GM21515 (cell line): ENCODE results near the gene CMTR2.

Experiments
- ATAC-seq: cut with Tn5 transposase; IDR thresholded peaks from one replicate; pipeline ENCODE4 v1.9.1; 2021; ENCODE audit not compliant: unreplicated experiment

Gene CMTR2

DNA sequence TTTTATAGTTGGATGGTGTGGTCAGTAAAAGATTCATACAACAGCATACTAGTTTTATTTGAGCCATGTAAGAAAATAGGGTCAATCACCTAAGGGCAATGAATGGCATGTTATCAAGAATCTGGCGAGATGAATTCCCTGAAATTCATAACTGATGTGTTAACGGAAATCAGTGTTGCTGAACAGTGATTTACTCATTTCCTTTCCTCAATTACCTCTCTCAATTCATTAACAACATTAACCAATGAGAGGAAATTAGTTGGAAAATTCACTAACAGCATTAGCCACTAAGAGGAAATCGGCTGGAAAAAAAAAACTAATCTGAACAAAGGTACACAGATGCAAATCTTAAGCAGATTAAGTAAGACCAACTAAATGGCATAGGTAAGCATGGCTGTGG is 6.3 kb downstream of the CMTR2 start:
- no peak for ATAC-seq

DNA sequence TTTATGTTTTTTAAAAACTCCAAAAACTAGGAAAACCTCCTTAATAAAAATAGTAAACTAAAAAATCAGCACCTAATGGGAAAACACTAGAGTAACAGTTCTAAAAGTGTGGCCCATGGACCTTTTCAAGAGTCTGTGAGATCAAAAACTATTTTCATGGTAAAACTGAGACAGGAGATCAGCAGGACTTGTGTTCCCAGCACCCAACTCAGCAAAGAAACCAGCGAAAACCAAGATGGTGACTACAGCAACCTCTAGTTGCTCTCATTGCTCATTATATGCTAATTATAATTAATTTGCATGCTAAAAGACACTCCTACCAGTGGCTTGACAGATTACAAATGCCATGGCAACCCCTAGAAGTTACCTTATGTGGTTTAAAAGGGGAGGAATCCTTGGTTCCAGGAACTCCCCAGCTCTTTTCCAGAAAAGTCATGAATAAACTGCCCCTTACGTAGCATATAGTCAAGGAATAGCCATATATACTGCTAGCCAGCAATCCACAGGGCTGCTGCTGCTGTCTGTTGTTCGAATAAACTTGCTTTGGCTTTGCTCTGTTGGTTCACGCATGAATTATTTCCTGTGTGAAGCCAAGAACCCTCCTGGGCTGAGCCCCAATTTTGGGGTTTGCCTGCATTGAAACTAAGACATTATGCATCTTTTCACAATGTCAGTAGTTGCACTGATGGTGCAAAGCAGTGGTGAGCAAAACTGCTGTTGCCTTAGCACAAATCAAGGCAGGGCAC is 12.4 kb downstream of the CMTR2 start:
- no peak for ATAC-seq

DNA sequence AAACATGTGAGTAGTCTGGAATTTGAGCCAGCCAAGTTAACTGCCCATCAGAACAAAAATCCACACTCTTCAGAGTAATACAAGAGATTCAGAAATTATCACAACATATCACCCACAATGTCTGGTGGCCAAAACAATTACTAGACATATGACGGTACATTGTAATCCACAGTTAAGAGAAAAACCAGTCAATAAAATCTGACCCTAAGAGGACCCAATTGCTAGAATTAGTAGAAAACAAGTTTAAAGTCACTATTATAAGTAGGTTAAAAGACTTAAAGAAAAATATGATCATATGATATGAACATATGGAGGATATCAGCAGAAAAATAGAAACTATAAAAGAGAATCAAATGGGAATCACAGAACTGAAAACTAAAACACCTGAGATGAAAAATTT is 15.8 kb downstream of the CMTR2 start:
- no peak for ATAC-seq

DNA sequence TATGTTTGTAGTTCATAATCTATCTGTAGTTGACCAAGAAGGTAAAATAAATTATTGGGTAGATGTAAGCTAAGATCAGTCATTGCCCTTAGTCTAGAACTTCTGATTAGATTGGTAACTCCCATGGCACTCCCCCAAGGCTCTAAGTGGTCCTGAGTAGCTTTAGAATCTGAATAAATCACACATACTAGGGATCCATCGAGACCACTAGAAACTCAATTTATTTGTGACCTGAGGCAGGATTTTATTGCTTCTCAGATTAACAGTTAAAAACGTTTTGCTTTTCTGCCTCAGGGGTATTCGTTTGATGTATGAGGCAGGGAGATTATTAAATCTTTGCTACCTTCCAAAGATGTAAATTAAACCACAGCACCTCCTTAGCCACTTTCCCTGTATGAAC is 24.9 kb downstream of the CMTR2 start:
- ATAC-seq, result no peak

DNA sequence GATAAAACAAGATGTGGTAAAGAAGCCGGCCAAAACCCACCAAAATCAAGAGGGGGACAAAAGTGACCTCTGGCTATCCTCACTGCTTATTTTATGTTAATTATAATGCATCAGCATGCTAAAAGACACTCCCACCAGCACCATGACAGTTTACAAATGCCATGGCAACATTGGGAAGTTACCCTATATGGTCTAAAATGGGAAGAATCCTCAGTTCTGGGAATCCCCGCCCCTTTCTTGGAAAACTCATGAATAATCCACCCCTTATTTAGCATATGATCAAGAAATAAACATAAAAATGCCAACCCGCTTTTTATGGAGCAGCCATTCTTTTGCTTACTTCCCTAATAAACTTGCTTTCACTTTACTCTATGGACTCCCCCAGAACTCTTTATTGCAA is 25.6 kb downstream of the CMTR2 start:
- ATAC-seq, result no peak

DNA sequence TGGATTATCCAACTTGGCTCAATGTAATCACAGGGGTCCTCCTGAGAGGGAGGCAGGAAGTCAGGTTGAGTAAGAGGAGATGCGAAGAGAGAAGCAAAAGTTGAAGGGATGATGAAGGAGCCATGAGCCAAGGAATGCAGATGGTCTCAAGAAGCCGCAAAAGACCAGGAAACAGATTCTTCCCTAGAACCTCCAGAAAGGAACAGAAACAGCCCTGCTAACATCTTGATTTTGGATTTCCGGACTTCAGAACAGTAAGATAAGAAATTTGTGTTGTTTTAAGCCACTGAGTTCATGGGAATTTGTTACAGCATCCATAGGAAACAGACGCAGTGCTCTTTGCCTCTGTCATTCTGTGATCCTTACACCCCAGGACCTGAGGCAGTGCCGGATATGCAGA is 26.8 kb downstream of the CMTR2 start:
- no peak for ATAC-seq

DNA sequence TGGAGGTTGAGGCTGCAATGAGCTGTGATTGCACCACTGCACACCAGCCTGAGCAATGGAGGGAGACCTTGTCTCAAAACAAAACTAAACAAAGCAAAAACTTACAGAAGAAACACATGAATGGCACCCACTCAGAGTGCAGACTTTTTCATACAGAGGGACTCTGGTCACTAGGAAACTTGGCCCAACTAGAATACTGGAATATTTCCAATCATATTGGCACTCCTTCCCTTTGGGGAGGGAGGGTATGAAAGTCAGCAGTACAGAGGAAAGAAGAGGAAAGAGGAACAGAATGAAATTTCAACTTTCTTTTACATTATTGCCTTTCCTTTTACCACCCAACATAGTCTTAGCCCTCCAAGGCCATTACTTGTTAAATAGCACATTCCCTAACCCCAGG is 28.2 kb downstream of the CMTR2 start:
- no peak for ATAC-seq

DNA sequence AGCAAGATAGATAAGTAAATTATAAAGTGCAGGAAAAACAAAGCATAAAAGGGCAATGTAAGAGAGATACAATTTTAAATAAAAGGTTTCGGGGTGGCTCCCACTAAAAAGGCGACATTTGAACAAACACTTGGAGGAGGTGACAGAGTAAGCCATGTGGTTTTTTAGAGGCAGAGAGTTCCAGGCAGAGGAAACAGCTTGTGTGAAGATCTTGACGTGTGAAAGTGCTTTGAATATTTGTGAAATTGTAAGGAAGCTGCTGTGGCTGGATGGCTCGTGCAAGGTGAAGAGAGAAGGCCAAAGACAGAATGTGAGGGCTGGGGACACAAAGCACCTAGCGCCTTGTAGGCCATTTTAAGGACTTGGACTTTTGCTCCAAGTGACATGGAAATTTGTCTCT is 30.1 kb downstream of the CMTR2 start:
- no peak for ATAC-seq

DNA sequence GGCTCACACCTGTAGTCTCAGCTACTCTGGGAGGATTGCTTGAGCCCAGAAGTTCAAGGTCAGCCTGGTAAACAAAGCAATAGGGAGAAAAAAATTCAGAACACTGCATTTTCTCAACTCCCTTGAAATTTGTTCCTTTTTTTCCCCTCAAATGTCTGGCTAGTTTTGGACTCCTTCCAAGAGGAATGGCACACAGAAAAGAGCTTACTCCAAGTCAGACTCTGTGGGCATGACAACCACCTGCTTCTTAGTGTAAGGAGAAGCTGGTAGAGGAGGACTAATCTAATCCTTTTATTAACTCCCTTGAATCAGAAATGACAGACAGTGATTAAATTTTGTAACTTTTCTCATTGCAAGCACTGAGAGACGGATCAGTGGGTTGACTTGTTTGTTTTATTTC is 30.8 kb downstream of the CMTR2 start:
- ATAC-seq, result no peak

DNA sequence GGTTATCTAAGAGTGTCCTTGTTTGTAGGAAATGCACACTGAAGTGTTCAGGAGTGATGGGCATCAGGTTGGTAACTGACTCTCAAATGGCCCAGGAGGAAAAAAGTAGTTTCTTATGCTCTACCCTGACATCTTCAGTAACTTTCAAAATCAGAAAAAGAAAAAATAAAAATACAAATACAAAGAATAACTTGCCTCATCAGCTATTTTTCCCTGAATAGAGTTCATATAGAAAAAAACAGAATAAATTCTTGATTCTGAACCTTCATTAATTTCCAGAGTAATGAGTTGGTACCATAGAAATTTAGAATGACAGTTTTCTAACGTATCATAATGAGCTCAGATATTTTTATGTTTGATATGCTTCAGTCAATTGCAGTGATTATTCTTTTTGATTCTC is 31.4 kb downstream of the CMTR2 start:
- ATAC-seq, result no peak

DNA sequence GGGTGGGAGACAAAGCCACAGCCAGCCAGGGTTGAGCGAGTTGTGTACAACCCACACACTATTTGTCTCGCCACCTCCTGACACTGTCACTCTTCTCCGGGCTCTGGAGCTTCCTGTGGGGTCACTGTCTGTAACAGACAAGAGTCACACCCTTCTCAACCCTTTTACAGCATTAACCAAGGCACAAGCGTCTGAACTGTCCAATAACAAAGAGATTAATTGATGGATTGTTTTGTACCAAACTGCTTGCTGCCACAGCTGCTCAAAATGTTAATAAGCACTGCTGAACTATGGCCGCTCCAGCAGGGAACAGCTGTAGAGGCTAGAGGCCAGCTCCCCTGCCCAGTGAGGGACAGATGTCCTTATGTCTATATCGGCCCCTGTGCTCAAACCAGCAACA is 33.5 kb downstream of the CMTR2 start:
- ATAC-seq, result no peak

DNA sequence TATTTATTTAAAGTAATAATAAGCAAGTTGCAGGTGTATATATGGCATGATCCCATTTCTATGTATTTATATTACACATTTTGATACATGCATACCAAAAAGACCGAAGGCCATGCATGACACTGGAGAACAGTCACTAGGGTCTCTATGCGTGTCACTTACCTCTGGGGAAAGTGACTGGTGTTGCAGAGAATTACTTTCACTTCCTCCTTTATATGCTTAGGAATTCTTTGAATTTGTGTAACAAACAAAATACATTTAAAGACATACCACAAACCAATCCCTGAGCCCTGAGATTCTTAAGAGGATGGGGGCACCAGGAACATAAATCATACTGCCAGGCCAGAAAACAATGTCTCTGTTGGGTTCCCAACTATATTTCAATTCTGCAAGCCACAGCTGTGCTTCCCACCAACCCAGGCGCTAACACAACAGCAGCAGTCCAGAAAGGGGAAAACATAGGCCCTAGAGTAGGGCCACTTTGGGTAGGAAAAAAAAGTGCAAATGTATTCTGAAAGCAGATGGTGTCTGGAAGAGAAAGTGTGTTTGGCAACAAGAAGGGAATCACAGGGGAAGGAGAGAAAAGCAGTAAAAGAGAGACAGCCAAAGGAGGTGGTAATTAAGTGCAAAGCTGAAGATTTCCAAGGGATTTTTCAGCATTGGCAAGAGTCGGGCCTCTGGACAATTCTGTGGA is 34.2 kb downstream of the CMTR2 start:
- ATAC-seq, result no peak

DNA sequence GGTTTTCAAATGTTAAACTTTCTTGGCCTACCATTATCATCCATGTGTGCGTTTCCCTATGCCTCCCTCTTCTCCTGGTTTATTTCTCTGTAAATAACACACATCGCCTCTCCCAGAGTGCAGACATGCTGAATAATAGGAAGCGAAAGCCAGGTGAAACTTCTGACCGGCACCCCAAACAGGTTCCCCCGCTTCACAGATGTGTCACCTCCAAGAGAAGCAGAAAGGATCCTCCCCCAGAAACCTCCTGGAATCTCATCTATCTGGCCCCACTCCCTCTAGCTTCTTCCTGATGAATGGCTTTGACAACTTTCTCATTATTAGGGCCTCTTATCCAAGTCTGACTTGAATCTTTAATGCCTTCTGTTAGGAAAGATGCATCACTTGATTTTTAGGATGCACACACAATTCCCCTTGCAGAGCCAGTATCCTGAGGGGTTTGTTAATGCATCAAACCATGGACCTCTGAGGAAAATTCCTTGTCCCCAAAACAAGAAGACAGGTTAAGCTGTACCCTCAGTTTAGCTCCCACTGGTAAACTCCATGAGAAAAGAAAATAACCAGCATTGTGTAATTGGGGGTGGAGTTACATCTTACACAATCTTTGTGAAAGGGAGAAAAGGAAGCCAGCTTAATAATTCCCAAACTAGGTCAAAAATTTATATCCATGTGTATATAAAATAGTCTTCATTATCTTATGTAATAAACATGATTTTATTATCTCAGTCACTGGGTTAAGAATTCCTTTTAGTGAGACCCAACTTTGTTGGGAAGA is 38.6 kb downstream of the CMTR2 start:
- ATAC-seq, result no peak

DNA sequence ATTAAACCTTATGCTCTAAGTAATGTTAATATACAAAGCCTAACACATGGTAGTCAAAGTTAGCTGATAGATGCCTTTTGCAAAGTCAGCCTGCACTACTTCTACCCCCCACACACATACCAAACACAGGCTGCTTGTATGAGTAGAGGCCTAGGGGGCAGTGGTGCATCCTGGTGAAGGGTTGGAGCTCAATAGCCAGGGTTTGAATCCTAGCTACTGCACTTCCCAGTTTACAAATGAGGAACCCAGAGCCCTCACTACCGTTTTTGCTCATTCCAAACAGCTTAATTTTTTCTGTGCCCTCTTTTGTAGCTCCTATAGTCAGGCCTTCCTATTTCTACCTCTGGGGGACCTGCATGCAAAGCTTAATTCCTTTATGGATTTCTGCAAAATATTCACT is 39.8 kb downstream of the CMTR2 start:
- no peak for ATAC-seq

DNA sequence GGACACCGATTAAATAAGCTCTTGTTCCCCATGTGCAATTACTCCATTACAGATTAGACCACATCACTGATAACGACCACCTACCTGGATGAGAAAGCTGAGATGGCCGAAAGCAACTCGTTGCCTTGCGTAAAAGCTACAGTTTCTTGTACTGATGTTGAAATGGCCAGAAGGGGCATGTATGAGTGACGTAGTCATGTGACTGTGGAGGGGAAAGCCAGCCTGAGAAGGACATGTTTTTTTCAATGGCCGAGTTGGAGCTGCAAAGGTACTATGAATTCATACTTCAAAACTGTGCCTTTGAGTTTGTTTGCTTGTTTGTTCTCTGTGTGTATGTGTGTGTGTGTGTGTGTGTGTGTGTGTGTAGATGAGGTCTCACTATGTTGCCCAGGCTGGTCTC is 41.7 kb downstream of the CMTR2 start:
- ATAC-seq, result no peak

DNA sequence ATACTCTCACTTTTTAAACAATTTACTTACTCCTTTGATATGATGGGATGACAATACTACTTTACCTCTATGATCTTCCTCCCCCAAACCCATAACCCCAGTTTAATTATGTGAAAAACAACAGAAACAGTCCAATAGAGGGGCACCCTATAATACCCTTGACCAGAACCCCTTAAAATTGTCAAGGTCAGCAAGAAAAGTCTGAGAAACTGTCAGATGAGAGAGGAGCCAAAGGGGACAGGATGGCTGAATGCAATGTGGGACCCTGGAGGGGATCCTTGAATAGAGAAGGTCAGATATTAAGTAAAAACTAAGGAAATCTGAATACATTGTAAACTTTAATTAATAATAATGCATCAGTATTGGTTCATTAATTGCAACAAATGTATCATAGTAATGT is 42.9 kb downstream of the CMTR2 start:
- ATAC-seq, result no peak

DNA sequence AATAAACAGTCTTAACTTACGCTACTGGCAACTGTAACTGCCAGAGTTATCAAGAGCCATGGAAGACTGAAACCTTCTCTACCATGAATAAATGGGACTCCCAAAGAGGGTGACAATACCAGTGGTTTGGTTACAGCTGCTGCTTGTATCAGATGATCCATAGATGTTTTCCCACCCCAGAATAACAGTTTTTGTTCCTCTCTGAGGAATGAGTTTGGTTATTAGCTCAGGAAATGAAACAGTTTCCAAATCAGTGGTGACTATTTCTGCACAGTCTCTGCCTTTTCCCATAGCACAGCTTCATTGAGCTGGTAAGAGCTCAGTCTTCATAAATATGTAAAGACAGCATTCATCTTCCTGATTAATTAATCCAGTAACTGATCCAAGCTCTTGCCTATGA is 44.7 kb downstream of the CMTR2 start:
- ATAC-seq, result no peak

DNA sequence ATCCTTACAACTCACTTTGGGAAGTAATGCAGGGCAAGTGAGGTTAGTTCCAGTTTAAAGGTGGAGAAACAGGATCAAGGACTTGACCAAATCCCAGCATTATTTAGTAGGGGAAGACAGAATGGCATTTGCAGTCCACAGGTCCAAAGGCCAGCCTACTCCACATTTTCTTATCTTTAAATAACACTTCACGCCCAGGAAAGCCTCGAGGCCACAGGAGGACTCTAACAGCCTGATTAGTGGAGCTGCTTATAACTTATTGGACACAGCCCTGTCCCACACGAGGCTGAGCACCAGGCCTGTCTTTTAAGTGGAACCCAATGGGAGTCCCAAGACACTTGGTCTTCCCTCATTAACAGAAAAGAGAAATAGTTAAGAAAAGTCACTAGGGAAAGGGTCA is 46.6 kb downstream of the CMTR2 start:
- ATAC-seq, result no peak

DNA sequence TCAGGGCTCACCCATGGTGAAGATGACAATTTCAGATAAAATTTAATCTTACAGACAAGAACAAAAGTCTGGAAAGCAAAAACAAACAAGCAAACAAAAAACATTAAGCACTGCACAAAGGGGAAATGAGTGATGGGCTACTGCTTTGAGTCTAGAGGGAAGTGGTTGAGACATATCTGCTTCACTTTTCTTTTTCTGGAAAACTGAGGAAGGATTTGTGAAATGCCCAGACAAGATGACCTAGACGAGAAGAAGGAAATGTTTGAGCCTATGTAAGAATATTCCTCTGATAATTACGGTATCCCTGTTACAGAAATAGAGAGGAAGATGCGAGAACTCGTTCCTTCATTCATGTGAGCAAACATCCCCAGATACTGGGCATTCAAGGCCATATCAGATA is 47.2 kb downstream of the CMTR2 start:
- no peak for ATAC-seq
